Retinal pigment epithelial cell (primary cell): ENCODE results near the gene TARBP1.
"Not testable (repeated sequence)": the region's sequence is repeated elsewhere in the genome, so short reads cannot be mapped to it uniquely, and the experiment has no call there.

Source experiments
- DNase-seq: peaks from one replicate; pipeline ENCODE4 v3.0.0-alpha.2; 2010; ENCODE audit warnings: low read depth
- H3K4me3 ChIP-seq: 2 replicates; pipeline ENCODE4 v1.5.1; 2011; ENCODE audit warnings: mild to moderate bottlenecking, low read length, control low read depth, moderate library complexity
- CTCF ChIP-seq: conservative IDR thresholded peaks from 2 replicates; pipeline ENCODE4 v1.5.1; 2011; ENCODE audit warnings: low read depth, low read length, control low read depth, inconsistent platforms

Gene TARBP1

GRCh38 chr1:234521836-234522235 lies 42.9 kb upstream of the TARBP1 start:
- no peak for DNase-seq

GRCh38 chr1:234520908-234521817 lies 42.2 kb upstream of the TARBP1 start:
- TF ChIP-seq CTCF: no peak
- DNase-seq: no peak
- no peak overlapping the region for H3K4me3 ChIP-seq

More at GRCh38 chr1:234521836-234522235, 42.9 kb upstream of the TARBP1 start:
- no peak overlapping the region for H3K4me3 ChIP-seq
- TF ChIP-seq CTCF: no peak

GRCh38 chr1:234519506-234519905 lies 40.5 kb upstream of the TARBP1 start:
- TF ChIP-seq CTCF: no peak
- DNase-seq: no peak
- H3K4me3 ChIP-seq: no peak overlapping the region

- no peak overlapping the region for H3K4me3 ChIP-seq
- no peak for DNase-seq
These were observed 39.9 kb upstream of the TARBP1 start for GRCh38 chr1:234518876-234519275.

GRCh38 chr1:234518086-234518485 lies 39.1 kb upstream of the TARBP1 start:
- DNase-seq, H3K4me3 ChIP-seq: not testable (repeated sequence)

More at GRCh38 chr1:234518876-234519275, 39.9 kb upstream of the TARBP1 start:
- no peak for TF ChIP-seq CTCF

- H3K4me3 ChIP-seq: no peak overlapping the region
- TF ChIP-seq CTCF: no peak
- no peak for DNase-seq
These were observed 38.3 kb upstream of the TARBP1 start for GRCh38 chr1:234517110-234517802.

- no peak for TF ChIP-seq CTCF
- H3K4me3 ChIP-seq: no peak overlapping the region
These were observed 36.9 kb upstream of the TARBP1 start for GRCh38 chr1:234515821-234516241.

More at GRCh38 chr1:234515821-234516241, 36.9 kb upstream of the TARBP1 start:
- DNase-seq: no peak
